Measurements from ENCODE around the gene DNAJC10.

The DNAJC10 gene

DNA sequence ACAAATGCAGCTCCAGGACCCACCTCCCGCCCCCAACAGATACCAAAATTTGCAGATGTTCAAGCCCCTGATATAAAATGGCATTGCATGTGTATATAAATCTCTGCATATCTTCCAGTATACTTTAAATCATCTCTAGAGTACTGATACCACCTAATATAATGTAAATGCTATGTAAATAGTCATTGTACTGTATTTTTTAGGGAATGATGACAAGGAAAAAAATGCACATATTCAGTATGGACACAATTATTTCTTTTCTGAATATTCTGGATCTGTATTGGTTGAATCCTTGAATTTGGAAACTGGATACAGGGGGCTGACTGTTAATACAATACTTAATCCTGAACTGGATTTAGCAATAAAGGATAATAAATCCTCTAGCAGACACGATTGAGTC lies 82.7 kb downstream of the DNAJC10 start:
- DNase-seq: no peak

DNA sequence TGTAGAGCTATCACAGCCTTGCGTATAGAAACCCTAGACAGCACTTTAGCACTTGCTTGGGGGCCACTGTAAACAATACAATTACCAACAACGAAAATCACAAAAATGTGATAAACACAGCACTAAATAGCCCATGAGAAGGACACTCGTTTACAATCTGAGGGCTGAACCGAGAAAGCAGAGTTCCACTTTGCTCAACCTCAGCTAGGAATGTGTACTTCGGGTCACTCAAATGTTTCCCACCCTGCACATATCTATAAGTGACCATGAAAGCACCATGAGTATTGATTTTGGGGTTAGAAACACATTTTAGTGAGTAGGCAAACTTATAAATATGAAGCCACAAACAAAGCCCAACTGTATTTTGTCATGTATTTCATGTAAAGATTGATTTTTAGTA lies 88.1 kb downstream of the DNAJC10 start:
- no peak for DNase-seq

GRCh38 chr2:182807319-182807718 lies 91.3 kb downstream of the DNAJC10 start:
- no peak for DNase-seq

- DNase-seq: no peak
Observed at GRCh38 chr2:182810087-182810486, 94.0 kb downstream of the DNAJC10 start.

GRCh38 chr2:182814380-182814779 lies 98.3 kb downstream of the DNAJC10 start:
- DNase-seq: no peak

DNA sequence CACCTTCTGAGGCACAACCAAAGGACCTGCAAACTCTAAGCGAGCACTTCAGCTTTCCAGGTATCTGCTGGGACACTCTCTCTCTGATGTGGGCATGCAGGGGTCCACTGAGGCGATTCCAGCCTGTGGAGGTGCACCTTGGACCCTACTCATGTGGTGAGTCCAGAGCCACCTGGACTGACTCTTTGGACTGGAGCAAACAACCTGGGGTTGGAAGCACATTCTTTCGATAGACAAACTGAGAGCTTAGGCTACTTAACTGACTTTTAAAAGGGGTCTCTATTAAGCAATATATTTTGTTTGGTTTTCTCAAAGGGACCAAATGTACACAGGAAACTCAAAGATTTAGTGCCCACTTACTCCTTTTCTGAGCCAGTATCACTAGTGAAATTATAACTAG lies 98.7 kb downstream of the DNAJC10 start:
- no peak for DNase-seq

GRCh38 chr2:182816866-182817265 lies 100.8 kb downstream of the DNAJC10 start:
- DNase-seq: no peak

GRCh38 chr2:182817558-182817957 lies 101.5 kb downstream of the DNAJC10 start:
- DNase-seq: no peak

DNA sequence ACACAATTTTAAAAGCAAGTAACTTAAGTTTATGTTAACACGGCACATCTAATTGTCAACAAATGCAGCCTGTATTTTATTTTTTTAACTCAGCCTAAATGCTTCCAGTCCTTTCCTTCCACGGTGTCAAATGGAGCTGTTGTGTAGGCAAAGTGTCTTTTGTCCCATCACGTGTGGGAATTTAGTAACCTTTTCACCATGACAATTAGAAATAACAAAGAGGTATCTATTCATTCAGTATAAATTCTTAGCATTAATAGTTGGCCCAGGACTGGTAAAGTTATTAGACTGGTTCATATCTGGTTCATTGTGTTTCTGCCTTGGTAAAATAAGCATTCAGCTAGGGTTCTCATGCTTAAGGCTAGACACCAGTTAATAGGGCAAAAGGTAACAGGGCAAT lies 102.4 kb downstream of the DNAJC10 start:
- no peak for DNase-seq

GRCh38 chr2:182818925-182819324 lies 102.9 kb downstream of the DNAJC10 start:
- DNase-seq: no peak

DNA sequence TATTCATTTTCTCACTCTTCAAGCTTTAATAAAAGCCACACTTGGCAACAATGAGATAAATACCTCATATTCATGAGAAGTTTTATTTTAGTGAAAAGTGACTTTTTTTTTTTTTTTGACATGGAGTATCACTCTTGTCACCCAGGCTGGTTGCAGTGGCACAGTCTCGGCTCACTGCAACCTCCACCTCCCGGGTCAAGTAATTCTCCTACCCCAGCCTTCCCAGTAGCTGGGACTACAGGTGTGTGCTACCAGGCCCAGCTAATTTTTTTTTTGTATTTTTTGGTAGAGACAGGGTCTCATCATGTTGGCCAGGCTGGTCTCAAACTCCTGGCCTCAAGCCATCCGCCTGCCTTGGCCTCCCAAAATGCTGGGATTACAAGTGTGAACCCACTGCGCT lies 103.4 kb downstream of the DNAJC10 start:
- no peak for DNase-seq

DNA sequence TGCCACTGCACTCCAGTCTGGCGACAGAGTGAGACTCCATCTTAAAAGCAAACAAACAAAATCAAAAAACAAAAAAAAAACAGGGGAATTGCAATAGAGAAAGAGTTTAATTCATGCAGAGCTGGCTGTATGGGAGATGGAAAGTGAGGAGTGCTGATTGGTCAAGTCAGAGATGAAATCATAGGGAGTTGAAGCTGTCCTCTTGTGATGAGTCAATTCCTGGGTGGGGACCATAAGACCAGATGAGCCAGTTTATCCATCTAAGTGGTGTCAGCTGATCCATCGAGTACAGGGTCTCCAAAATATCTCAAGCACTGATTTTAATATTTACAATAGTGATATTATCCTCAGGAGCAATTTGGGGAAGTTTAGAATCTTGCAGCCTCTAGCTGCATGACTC lies 105.1 kb downstream of the DNAJC10 start:
- no peak for DNase-seq

GRCh38 chr2:182822733-182823132 lies 106.7 kb downstream of the DNAJC10 start:
- no peak for DNase-seq

DNA sequence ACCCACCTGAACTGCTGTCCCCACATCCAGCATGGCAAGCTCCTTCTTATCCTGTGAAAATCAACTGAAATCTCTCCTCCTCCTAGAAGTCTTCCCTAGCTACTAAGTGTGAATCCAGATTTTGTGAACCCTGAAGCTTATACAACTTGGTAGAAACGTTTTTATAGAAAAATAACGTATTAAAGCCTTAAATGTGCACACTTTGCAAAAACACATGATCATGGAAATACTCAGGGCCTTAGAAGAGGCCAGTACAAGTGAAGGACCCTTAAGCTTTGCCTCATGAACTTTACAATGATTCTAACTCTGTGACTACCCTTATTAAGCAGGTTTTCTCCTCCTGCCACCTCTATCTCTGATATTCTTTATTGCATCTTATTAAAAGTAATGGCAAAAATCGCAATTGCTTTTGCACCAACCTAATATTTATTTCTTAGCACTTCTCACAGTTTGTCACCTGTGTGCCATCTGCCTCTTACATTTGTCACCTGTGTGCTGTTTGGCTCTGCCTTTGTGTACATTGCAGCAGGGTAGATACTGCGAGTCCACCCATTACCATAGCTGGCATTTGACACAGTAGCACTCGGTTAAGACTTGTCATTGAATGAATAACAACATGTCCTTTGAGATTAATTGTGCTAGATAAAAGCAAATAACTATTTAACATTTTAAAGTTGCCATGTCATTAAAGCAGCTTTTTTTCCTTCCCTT lies 108.2 kb downstream of the DNAJC10 start:
- no peak for DNase-seq

DNA sequence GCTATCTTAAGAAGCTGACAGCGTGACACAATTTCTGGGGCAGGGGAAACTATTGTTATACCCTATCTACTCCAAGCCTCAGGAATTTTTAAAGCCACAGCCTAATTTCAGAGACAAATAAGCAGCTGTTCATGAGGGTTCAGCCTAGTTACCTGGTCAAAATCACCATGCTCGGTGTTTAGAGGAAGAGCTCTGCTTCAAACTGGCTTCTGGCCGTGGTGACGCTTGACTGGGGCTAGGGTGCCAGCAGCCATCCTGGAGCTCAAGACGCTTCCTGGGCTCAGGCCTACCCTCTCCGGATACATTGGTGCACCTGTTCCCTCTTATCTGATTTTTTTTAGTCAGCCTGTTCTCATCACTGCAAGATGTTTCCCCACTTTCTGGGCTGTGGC lies 108.7 kb downstream of the DNAJC10 start:
- no peak for DNase-seq

DNA sequence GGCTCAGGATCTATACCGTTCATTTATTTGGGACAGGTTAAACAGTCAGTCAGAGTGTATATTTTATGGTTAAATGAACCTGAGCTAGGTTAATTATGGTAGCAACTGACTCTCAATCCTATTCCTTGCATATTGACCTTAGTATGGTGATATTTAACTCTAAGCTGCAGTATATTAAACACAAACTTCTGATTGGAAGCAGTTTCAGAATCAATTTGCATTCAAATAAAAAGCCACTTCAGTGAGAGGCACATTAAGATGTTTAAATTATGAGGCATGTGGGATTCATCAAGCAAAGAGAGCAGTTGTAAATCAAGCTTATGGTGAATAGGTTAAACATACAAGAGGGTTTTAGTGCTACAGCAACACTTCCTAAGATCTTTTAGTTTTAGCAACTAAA lies 110.0 kb downstream of the DNAJC10 start:
- DNase-seq: no peak

DNA sequence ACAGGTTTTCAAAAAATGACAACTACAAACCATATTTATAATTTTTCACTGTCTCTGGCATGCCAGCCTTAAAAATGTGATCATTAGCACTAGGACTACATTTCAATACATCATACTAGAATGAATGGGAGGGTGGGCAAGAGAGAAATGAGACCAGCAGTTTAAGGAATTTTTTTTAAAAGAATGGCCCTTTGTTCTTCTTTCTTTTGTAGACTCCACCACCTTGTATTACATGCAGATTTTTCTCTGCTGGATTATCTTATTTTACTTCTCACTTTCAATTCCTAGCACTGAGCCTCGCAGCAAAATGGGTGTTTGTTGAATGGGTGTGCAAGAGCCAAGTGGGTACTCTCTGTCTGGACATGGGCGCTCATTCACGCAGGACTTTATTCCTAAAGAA lies 110.4 kb downstream of the DNAJC10 start:
- no peak for DNase-seq

DNA sequence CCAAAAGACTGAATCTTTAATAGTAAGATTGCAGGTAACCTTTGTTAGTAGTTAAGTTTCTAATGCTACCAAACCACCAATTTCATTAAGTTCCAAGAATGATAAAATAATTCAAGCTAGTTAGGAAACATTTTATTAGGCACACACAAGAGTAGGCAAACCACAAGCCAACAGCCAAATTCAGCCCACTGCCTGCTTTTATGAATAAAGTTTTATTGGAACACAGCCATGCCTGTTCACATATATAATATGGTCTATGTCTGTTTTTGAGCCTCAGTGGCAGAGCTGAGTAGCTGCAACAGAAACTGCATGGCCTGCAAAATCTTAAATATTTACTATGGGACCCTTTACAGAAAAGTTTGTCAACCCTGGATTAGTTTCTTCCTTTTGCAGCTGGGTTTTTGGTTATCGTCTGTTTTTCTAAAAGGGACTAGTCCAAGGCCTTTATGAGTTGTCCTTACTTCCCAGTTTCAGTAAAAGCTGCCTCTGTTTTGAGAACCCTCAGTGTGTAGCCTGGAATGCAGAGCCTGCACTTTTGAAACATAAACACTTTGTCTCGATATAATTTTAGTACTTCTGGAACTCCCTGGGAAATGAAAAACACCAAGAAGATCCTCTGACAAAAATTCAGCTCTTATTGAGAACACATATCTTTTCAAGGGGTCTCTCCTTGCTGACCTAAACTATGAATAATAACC lies 111.3 kb downstream of the DNAJC10 start:
- no peak for DNase-seq

DNA sequence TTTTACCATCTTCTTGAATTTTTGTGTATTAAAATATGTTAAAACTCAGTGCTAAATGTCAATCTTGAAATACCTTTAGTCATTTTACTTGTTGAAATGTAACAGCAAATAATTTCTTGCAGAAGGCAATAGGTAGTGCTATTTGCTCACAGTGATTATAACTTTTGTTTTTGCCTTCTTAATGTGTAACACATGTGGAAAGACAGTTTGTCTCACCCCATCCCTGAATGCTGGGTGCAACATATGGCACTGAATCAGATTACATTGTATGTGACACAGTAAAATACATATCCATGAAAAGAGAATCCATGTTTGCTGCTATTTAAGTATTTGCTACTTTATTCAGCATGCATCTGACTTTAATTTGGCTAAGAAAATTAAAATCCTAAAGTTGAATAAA lies 115.0 kb downstream of the DNAJC10 start:
- no peak for DNase-seq

DNA sequence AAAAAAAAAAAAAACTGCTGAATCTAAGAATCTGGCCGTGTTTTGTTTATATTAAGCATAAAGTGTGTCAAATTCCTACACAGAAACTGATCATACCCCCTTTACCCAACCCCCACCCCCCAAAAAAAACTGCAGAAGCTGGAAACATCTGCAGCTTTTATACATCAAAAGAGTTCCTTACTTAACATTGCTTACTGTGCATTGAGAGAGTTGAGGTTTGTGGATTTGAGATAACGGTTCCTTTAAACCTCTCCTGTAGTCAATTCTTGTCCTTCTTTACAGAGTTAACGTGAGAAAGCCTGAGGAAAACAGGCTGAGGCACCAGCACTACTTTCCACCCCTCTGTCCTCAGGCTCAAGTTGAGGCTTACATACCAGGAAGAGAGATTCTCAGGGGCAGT lies 115.9 kb downstream of the DNAJC10 start:
- DNase-seq: no peak

DNA sequence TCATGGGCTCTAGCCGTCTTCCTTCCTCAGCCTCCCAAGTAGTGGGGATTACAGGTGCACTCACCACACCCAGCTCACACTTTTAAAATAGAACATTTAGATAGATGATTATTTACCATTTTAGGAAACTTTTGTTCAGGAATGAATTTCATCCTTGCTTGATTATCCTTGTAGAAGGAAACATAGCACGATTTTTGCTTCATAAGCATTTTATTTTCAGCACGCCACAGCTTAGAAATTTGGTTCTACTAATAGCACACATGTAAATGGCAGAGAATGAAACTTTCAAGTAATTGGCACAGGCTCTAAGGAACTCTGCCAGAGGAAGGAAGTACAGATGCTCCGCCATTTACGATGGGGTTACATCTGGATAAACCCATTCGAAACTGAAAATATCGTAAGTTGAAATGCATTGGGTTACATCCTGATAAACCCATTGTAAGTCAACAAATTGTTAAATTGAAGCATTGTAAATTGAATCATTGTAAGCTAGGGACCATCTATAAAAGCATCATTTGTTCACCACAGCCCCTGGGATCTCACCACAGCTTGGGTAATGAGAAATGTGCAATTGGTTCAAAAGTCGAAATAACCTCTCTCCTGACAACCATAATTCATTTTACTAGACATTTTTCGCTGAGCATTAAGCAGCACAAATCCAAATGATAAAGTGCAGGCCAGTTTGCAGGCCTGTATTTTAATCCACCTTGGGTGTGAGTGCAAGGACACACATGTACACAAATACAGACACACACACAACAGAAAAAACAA lies 117.2 kb downstream of the DNAJC10 start:
- no peak for DNase-seq

DNA sequence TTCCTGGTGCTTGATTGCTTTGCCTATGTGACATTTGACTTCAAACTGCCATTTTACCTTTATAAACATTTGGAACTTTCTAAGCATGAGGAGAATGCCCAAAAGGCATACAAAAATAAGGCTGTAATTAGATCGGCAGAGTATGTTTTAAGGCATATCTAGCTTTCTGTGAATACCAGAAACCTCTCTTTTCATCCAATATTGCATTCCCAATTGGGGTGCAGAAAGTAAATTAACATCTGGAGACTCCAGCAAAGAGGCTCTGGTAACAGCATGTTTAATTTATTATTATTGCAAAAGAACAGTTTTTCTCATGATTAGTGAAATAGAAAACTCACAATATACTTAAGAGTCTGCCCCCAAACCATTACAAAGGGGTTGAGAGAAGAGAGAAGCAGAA lies 118.2 kb downstream of the DNAJC10 start:
- no peak for DNase-seq

- no peak for DNase-seq
Observed at GRCh38 chr2:182836451-182836850, 120.4 kb downstream of the DNAJC10 start.

All from CD4-positive, alpha-beta T cell treated with Interleukin-21 for 1 hour (primary cell).